Measurements from ENCODE around the gene AGFG1. TPM values are rescaled to one million over a fixed set of nuclear protein-coding genes. Genes with fewer than 3 reads are reported as not detected.

Gene AGFG1
- total RNA-seq, 6 donors from 2014 or later: 24.1 to 99.6 (median 71.2) TPM

DNA sequence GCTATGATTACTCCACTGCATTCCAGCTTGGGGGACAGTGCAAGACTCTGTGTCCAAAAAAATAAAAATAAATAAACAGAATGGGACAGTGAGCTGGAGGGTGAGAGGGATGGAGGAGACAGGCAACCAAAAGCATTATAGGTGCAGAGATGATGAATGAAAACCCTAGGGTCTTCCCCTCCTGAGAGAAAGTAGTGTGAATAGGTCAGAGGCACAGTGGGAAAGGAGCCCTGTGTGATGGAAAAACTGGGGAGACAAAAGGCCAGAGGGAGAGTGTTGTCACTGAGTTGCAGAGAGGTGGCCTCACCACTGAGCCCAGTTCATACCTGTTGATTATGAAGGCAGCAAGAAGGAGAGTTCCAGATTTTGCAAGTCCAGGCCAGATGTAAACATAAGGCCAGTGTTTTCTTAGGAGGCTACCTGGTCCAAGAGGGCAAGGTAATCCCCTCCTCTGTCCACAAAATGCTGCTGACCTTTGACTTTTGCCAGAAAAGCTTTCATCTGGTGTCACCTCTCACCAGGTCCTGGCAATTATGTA is 17.6 kb upstream of the AGFG1 start:
- no peaks in the 10 kb centered on the region for H3K36me3 ChIP-seq
- no peaks in the 10 kb centered on the region for H3K9me3 ChIP-seq
- H3K27ac ChIP-seq: no peak overlapping the region
- ATAC-seq (ENCODE audit: low FRiP score in 2 of 2) (no peak), DNase-seq (no peak)
- H3K4me3 ChIP-seq: no peak overlapping the region
- TF ChIP-seq, protein P1, sequence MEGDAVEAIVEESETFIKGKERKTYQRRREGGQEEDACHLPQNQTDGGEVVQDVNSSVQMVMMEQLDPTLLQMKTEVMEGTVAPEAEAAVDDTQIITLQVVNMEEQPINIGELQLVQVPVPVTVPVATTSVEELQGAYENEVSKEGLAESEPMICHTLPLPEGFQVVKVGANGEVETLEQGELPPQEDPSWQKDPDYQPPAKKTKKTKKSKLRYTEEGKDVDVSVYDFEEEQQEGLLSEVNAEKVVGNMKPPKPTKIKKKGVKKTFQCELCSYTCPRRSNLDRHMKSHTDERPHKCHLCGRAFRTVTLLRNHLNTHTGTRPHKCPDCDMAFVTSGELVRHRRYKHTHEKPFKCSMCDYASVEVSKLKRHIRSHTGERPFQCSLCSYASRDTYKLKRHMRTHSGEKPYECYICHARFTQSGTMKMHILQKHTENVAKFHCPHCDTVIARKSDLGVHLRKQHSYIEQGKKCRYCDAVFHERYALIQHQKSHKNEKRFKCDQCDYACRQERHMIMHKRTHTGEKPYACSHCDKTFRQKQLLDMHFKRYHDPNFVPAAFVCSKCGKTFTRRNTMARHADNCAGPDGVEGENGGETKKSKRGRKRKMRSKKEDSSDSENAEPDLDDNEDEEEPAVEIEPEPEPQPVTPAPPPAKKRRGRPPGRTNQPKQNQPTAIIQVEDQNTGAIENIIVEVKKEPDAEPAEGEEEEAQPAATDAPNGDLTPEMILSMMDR (IDR thresholded peaks at IDR 0.05): no peak
- TF ChIP-seq POLR2AphosphoS5 (IDR thresholded peaks at IDR 0.05) (no peak), POLR2A (IDR thresholded peaks at IDR 0.05) (no peak)
- H3K27me3 ChIP-seq: no peaks in the 10 kb centered on the region
- H3K4me1 ChIP-seq: peaks cover 0 to 21% (median 2%) of the 10 kb centered on the region in 4 donors

DNA sequence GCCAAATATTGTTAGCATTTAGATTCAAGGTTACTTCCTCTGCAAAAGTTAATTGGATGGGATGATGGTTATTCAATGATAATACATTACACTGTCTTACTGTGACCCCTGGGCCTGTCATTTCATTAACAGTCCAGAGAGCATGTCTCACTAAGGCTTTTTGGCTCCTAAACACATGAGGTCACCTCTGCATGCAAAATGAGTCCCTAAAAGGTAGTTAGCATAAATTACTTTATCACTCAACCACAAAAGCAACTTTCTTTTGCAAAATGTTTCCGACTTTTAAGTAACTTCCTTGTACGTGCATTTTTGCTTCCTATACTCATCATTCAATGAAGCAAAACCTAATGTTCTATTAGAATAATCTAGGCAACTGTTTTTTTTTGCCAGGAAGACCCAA is 16.8 kb upstream of the AGFG1 start:
- WGBS, 2 donors: 39% methylated on average over 2 of the region's 2 CpGs
- H3K4me1 ChIP-seq: peaks cover 0 to 14% (median 2%) of the 10 kb centered on the region in 4 donors
- no peaks in the 10 kb centered on the region for H3K27me3 ChIP-seq
- no peak overlapping the region for H3K27ac ChIP-seq
- ATAC-seq (ENCODE audit: low FRiP score in 2 of 2) (no peak), DNase-seq (no peak)
- no peak overlapping the region for H3K4me3 ChIP-seq
- H3K9me3 ChIP-seq: no peaks in the 10 kb centered on the region
- H3K36me3 ChIP-seq: no peaks in the 10 kb centered on the region
- no peak for TF ChIP-seq POLR2AphosphoS5 (IDR thresholded peaks at IDR 0.05)
- TF ChIP-seq POLR2A (IDR thresholded peaks at IDR 0.05): no peak
- no peak for TF ChIP-seq EP300 (IDR thresholded peaks at IDR 0.05)
- TF ChIP-seq, protein P1 (IDR thresholded peaks at IDR 0.05): no peak

GRCh38 chr2:227456102-227456501 is 15.9 kb upstream of the AGFG1 start:
- ATAC-seq (ENCODE audit: low FRiP score in 2 of 2) (no peak), DNase-seq (no peak)
- TF ChIP-seq, protein P1 (IDR thresholded peaks at IDR 0.05): no peak
- TF ChIP-seq POLR2AphosphoS5 (IDR thresholded peaks at IDR 0.05) (no peak), EP300 (IDR thresholded peaks at IDR 0.05) (no peak)
- Histone ChIP-seq H3K27me3 (no peaks in the 10 kb centered on the region), H3K27ac (no peak overlapping the region), H3K9me3 (no peaks in the 10 kb centered on the region), H3K4me3 (no peak overlapping the region), H3K36me3 (no peaks in the 10 kb centered on the region), H3K4me1 (peaks cover 0 to 8% (median 2%) of the 10 kb centered on the region in 4 donors)
- 93 to 96% methylated on average over 2 of the region's 2 CpGs for WGBS, 2 donors

- Histone ChIP-seq H3K36me3 (no peaks in the 10 kb centered on the region), H3K27me3 (no peaks in the 10 kb centered on the region), H3K4me1 (peaks cover 0 to 1% (median 0%) of the 10 kb centered on the region in 4 donors), H3K27ac (no peak overlapping the region), H3K9me3 (no peaks in the 10 kb centered on the region), H3K4me3 (no peak overlapping the region)
- DNase-seq (no peak), ATAC-seq (ENCODE audit: low FRiP score in 2 of 2) (no peak)
- 66 to 71% methylated on average over 4 of the region's 4 CpGs for WGBS, 2 donors
- TF ChIP-seq POLR2AphosphoS5 (IDR thresholded peaks at IDR 0.05) (no peak), POLR2A (IDR thresholded peaks at IDR 0.05) (no peak), EP300 (IDR thresholded peaks at IDR 0.05) (no peak)
- TF ChIP-seq, protein P1 (IDR thresholded peaks at IDR 0.05): no peak
Observed at GRCh38 chr2:227456772-227457171, 15.2 kb upstream of the AGFG1 start.

DNA sequence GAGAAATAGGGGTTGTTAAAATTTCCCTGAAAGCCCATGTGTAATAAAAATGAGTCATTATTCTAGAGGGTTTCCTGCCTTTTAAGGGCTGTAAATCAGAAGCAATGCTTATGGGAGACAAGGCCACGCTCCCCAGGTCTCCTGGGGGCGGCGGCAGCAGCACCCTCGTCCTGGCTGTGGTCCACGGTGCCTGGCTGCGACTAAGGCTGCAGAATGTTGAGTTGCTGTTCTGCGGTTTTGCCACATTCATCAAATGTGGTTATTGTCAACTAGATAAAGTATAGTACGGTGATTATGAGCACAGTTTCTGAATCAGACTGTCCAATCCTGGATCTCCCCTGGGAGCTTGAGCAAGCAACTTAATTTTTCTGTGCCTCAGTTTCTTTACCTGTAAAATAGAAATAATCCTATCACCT is 11.9 kb upstream of the AGFG1 start:
- DNase-seq: peak in 1 of 2 donors; percentile 57
- Histone ChIP-seq H3K36me3 (no peaks in the 10 kb centered on the region), H3K4me1 (no peaks in the 10 kb centered on the region), H3K9me3 (no peaks in the 10 kb centered on the region), H3K4me3 (no peak overlapping the region), H3K27me3 (no peaks in the 10 kb centered on the region), H3K27ac (no peak overlapping the region)
- 52 to 54% methylated on average over 8 of the region's 8 CpGs for WGBS, 2 donors
- peak in 1 of 2 donors; percentile 26 for ATAC-seq (ENCODE audit: low FRiP score in 2 of 2)
- no peak for TF ChIP-seq POLR2AphosphoS5 (IDR thresholded peaks at IDR 0.05)
- no peak for TF ChIP-seq POLR2A (IDR thresholded peaks at IDR 0.05)
- no peak for TF ChIP-seq EP300 (IDR thresholded peaks at IDR 0.05)

All from upper lobe of left lung (tissue), 6 donors.